Occipital lobe (tissue), 2 donors: Measurements from ENCODE around the gene PPP5C. TPM values are rescaled to one million over a fixed set of nuclear protein-coding genes. Genes with fewer than 3 reads are reported as not detected.
"Not testable (repeated sequence)": the region's sequence is repeated elsewhere in the genome, so short reads cannot be mapped to it uniquely, and the experiment has no call there.

Experiments
- DNase-seq: peaks from one replicate; lab custom pipeline; 2025; lab: John Stamatoyannopoulos, UW
- total RNA-seq: library from RNA; depleted of rRNA; stranded (reverse); fragments of >200 nt; gene quantifications from one replicate; pipeline ENCODE4 v1.2.3, GENCODE V29; 2014

PPP5C gene
- total RNA-seq, 1 donor from 2014 or later: 53.0 TPM

- no peak for DNase-seq
Measured at GRCh38 chr19:46385636-46386035, 38.7 kb downstream of the PPP5C start.

- no peak for DNase-seq
Measured at GRCh38 chr19:46386151-46386550, 39.3 kb downstream of the PPP5C start.

GRCh38 chr19:46386996-46387712, 40.3 kb downstream of the PPP5C start:
- DNase-seq: no peak

- DNase-seq: no peak
Measured at GRCh38 chr19:46387713-46388130, 40.8 kb downstream of the PPP5C start.

- DNase-seq: no peak
Measured at GRCh38 chr19:46388311-46389095, 41.6 kb downstream of the PPP5C start.

GRCh38 chr19:46390121-46390858, 43.4 kb downstream of the PPP5C start:
- DNase-seq: no peak

GRCh38 chr19:46390866-46391265, 44.0 kb downstream of the PPP5C start:
- no peak for DNase-seq

GRCh38 chr19:46391296-46392251, 44.7 kb downstream of the PPP5C start:
- no peak for DNase-seq

- DNase-seq: no peak
Measured at GRCh38 chr19:46392252-46392801, 45.4 kb downstream of the PPP5C start.

GRCh38 chr19:46392837-46393236, 46.0 kb downstream of the PPP5C start:
- DNase-seq: no peak

- DNase-seq: no peak
Measured at GRCh38 chr19:46393456-46394401, 46.8 kb downstream of the PPP5C start.

GRCh38 chr19:46394402-46394797, 47.5 kb downstream of the PPP5C start:
- DNase-seq: no peak

- DNase-seq: not testable (repeated sequence)
Measured at GRCh38 chr19:46397801-46398479, 51.1 kb downstream of the PPP5C start.

DNA sequence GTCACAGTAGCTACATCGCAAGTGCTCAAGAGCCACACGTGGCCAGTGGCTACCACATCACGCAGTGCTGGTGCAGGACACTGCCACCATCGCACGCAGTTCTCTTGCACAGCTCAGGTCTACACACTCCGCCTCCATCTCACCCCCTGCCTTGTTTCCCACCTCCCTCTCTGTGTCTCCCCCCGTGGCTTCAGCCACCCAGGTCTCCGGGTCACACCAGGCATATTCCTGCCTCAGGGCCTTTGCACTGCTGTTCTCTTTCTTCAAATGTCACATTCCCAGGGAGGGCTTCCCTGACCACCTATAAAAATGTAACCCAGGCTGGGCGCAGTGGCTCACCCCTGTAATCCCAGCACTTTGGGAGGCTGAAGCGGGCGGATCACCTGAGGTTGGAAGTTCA, 55.8 kb downstream of the PPP5C start:
- no peak for DNase-seq

DNA sequence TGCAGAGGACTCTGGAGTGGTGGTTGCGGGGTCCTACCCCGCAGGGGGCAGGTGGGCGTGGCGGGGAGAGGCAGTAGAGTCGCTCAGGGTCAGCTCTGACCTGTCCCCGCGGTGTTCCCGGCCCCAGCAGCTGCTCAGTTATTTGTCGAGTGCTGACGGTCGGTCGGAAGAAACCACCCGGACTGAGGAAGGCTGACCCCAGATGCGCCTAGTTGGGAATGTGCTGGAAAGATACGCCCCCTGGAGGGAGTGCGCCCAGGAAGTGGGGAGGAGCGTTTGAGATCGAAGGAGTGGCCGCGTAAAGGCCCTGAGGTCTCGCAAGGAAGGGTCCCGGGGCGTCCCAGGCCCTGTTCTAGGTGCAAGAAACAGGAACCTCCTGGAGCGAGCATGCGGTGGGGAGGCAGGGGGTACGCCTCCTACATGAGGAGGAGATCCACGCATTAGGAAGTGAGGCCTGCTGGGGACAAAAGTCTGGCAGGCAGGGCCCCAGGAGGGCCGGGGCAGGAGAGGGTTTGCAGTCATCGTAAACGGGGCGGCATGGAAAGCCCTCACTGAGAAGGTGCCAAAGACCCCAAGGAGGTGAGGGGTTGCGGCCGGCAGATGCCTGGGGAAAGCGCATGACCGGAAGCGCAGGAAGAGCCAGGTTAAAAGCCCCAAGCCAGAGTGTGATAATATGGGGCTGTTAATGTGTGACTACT, 57.3 kb downstream of the PPP5C start:
- DNase-seq: no peak

DNA sequence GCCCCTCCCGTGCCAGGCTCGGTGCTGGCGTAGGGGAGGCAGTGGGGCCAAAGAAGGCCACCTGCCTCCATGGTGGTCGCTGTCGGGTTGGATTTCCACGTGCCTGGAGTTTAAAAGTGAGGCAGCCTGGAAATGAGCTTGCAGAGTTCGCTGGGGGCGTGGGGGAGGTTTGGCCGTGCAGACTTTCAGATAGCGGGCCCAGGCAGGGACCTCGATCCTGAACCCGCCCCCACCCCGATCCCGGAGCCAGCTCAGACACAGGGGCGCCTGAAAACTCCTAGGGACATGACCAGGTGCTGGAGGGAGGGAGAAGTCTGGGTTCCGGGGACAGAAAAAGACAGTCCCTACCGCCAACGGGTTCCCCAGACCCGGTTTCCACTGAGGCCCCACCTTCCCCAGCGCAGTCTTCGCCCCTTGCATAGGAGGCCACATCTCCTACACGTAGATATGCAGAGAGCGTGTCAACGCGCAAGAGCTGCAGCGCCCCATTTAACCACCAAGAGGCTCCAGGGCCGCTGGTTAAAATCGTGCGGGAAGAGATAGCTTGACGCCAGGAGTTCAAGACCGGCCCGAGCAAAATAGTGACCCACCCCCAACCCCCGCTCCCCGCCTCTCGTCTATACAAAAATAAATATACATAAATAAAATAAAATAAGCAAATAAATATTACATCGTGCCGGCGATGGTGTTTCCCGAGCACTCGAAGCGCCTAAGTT, 58.0 kb downstream of the PPP5C start:
- no peak for DNase-seq

DNA sequence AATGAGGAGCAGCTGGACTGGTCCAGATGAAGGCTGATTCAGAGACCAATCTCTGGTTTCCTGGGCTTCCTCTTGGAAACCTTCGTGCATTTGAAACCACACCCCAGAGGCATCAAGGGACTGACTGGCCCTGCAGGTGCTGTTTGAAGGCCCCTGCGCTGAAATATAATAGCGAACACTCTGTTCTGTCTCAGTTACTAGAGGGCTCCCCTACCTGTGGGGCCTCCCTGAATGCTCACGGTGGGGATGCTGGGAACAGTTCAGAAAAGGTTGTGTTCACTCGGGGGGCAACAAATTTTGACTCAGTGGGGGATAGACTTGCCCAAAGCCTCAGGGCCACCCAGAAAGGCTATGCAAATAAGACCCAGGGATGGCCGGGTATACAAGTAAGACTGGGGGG, 60.1 kb downstream of the PPP5C start:
- DNase-seq: no peak
